ENCODE data around the gene PPP2R2B. TPM values are rescaled to one million over a fixed set of nuclear protein-coding genes. Genes with fewer than 3 reads are reported as not detected.

Gene PPP2R2B
- total and polyA plus RNA-seq, 2 donors (not counting 3 experiments of a cell fraction or from before 2014, with no cell fraction given), result not detected

GRCh38 chr5:146754621-146755020 lies 123.9 kb downstream of the PPP2R2B start:
- H3K4me1 ChIP-seq (ENCODE audit: control insufficient read depth, extremely low read depth, insufficient read depth, low read length), result no peaks in the 10 kb centered on the region
- no peak overlapping the region for H3K4me2 ChIP-seq (ENCODE audit: insufficient read depth, low read length)
- H3K9ac ChIP-seq (replicated peaks; ENCODE audit: extremely low read depth, insufficient read depth, low read length), result no peak overlapping the region
- no peaks in the 10 kb centered on the region for H3K9me3 ChIP-seq (replicated peaks; ENCODE audit: control insufficient read depth, insufficient read depth, low read length)
- dilution Hi-C loops (cut with MboI; ENCODE audit: extremely low pct_ligation_motif_present, low sequenced_read_pairs) (no loop called here), intact Hi-C loops (cut with micrococcal nuclease) (no loop called here)
- FAIRE-seq (no peak), DNase-seq (ENCODE audit: low read depth, low spot score) (no peak)
- no peaks in the 10 kb centered on the region for H3K36me3 ChIP-seq (ENCODE audit: control insufficient read depth in 2 of 2, extremely low read depth in 1 of 2, insufficient read depth in 2 of 2, low read length in 2 of 2)
- no TSS peak for BruUV-seq (replicated peaks)
- no peaks in the 10 kb centered on the region for H3K79me2 ChIP-seq (ENCODE audit: control insufficient read depth, insufficient read depth, low read length)
- ChIA-PET CTCF (no interaction called here), POLR2A (no interaction called here)
- H3K9me1 ChIP-seq (replicated peaks; ENCODE audit: control insufficient read depth, extremely low read depth, insufficient read depth, low read length), result no peaks in the 10 kb centered on the region
- H4K20me1 ChIP-seq (replicated peaks; ENCODE audit: control insufficient read depth, extremely low read depth, insufficient read depth, low read length), result no peaks in the 10 kb centered on the region
- no peak for TF ChIP-seq POLR2AphosphoS5 (IDR thresholded peaks at IDR 0.05; ENCODE audit: insufficient read depth, low read depth, low read length)
- no peak for TF ChIP-seq MAX (IDR thresholded peaks at IDR 0.05; ENCODE audit: insufficient read depth, insufficient read length)
- TF ChIP-seq JUN (IDR thresholded peaks at IDR 0.05; ENCODE audit: borderline replicate concordance, insufficient read depth, insufficient read length, low read depth), result no peak
- TF ChIP-seq CTCF (IDR thresholded peaks at IDR 0.05; ENCODE audit: extremely low read depth in 1 of 2, insufficient read depth in 1 of 2, low read depth in 1 of 2, low read length in 2 of 2), result no peak
- TF ChIP-seq EZH2 (IDR thresholded peaks at IDR 0.05; ENCODE audit: borderline replicate concordance, low read depth, low read length, severe bottlenecking), result no peak
- no peak for TF ChIP-seq MYC (IDR thresholded peaks at IDR 0.05; ENCODE audit: low read depth, low read length)
- TF ChIP-seq GATA2 (IDR thresholded peaks at IDR 0.05; ENCODE audit: insufficient read depth, insufficient read length, low read depth, low read length), result no peak
- no peak for TF ChIP-seq FOS (IDR thresholded peaks at IDR 0.05; ENCODE audit: borderline replicate concordance, insufficient read depth, low read length)
- TF ChIP-seq POLR2A (IDR thresholded peaks at IDR 0.05; ENCODE audit: low read depth, low read length), result no peak
- H3K4me3 ChIP-seq (replicated peaks in 1 of 3; ENCODE audit: insufficient read depth in 1 of 3, low read depth in 1 of 3, low read length in 3 of 3), result no peak overlapping the region
- H2AFZ ChIP-seq (ENCODE audit: low read depth, low read length), result no peak overlapping the region
- no peaks in the 10 kb centered on the region for H3K27me3 ChIP-seq (ENCODE audit: control insufficient read depth in 2 of 2, insufficient read depth in 2 of 2, low read length in 2 of 2)
- no peak overlapping the region for H3K27ac ChIP-seq (ENCODE audit: insufficient read depth, low read depth, low read length)
